GM12878 (cell line): ENCODE measurements around the gene ZBTB32. TPM values are rescaled to one million over a fixed set of nuclear protein-coding genes. Genes with fewer than 3 reads are reported as not detected.
A peak's percentile ranks its signal among the peaks of the same experiment; 100 is the strongest.

Experiments
- BRCA1 ChIP-seq: IDR thresholded peaks from 2 replicates; pipeline ENCODE4 v1.6.1; 2011; ENCODE audit warnings: low read depth, low read length, improper control_type of control experiment
- CHD4 ChIP-seq: fragments of 200-600 bp; sonication (generic); IDR thresholded peaks from 2 replicates; pipeline ENCODE4 v1.6.1; 2016; ENCODE audit warnings: mild to moderate bottlenecking
- CUX1 ChIP-seq: IDR thresholded peaks from 2 replicates; pipeline ENCODE4 v1.6.1; 2012; ENCODE audit warnings: improper control_type of control experiment, low read depth, low read length; ENCODE audit not compliant: insufficient replicate concordance
- DPF2 ChIP-seq: fragments of 450-650 bp; IDR thresholded peaks from 2 replicates; pipeline ENCODE4 v1.6.1; 2017; ENCODE audit warnings: mild to moderate bottlenecking
- E2F4 ChIP-seq: IDR thresholded peaks from 2 replicates; pipeline ENCODE4 v1.6.1; 2012; ENCODE audit warnings: low read depth, low read length, improper control_type of control experiment
- EGR1 ChIP-seq, 2 experiments: IDR thresholded peaks; 1 replicate in 1 of 2; 2 replicates in 1 of 2; pipeline ENCODE4 v1.6.1; 2011 to 2012; ENCODE audit warnings: low read depth in 2 of 2, low read length in 2 of 2, borderline replicate concordance in 1 of 2, mild to moderate bottlenecking in 1 of 2, moderate library complexity in 1 of 2
- HSF1 ChIP-seq: fragments of 150-350 bp; IDR thresholded peaks from 2 replicates; pipeline ENCODE4 v1.6.1; 2014; ENCODE audit warnings: mild to moderate bottlenecking, low read depth, low read length
- KLF5 ChIP-seq: fragments of 450-650 bp; IDR thresholded peaks from 2 replicates; pipeline ENCODE4 v1.6.1; 2014; ENCODE audit warnings: mild to moderate bottlenecking; ENCODE audit not compliant: partially characterized antibody
- RCOR1 ChIP-seq: conservative IDR thresholded peaks from 2 replicates; pipeline ENCODE4 v1.6.1; 2012; ENCODE audit warnings: low read depth, low read length, improper control_type of control experiment
- STAT3 ChIP-seq: IDR thresholded peaks from 2 replicates; pipeline ENCODE4 v1.6.1; 2011; ENCODE audit warnings: low read depth, low read length, improper control_type of control experiment
- TCF12 ChIP-seq: IDR thresholded peaks from 2 replicates; pipeline ENCODE4 v1.6.1; 2011; ENCODE audit warnings: low read depth, mild to moderate bottlenecking, low read length
- ZBED1 ChIP-seq: IDR thresholded peaks from 2 replicates; pipeline ENCODE4 v1.6.1; 2016; ENCODE audit warnings: borderline replicate concordance
- polyA plus RNA-seq, 11 experiments: library from polyadenylated mRNA; depleted of rRNA in 4 of 11; unstranded in 6 of 11; stranded (reverse) in 5 of 11; fragments of >200 nt; fragmentation: Nextera tagmentation in 4 of 11; fragmentation: Illumina TruSeq in 1 of 11; extraction: Ambion mirVana in 4 of 11; extraction: Trizol in 1 of 11; gene quantifications; 1 replicate in 1 of 11; 2 replicates in 10 of 11; pipeline versions ENCODE4 v1.2.1 to v1.2.3, GENCODE V29; 2011 to 2016; ENCODE audit warnings: inconsistent platforms in 2 of 11, missing spikeins in 2 of 11, low read depth in 1 of 11
- total RNA-seq, 4 experiments: library from RNA; depleted of rRNA in 3 of 4; stranded (reverse); fragments of >200 nt in 3 of 4; fragmentation: Illumina TruSeq in 1 of 4; extraction: Trizol in 1 of 4; gene quantifications; 2 replicates each; pipeline versions ENCODE4 v1.2.1 to v1.2.3, GENCODE V29; 2013 to 2021
- TF ChIP-seq, protein P1 (sequence below): fragments of 450-650 bp; IDR thresholded peaks from 2 replicates; pipeline ENCODE4 v1.6.1; 2017; ENCODE audit warnings: mild to moderate bottlenecking
- TF ChIP-seq, protein P2 (sequence below): IDR thresholded peaks from 2 replicates; pipeline ENCODE4 v1.6.1; 2012; ENCODE audit warnings: mild to moderate bottlenecking, low read depth, low read length

ZBTB32 gene
- total and polyA plus RNA-seq, 10 of the 15 experiments (the other 5 are each of a cell fraction or from before 2014, with no cell fraction given): 1.0 to 46.7 (median 16.0) TPM

- TF ChIP-seq HSF1 (no peak), STAT3 (no peak), CUX1 (no peak), ZBED1 (peak; percentile 64; the same call in 1 of the 2 replicates), TCF12 (peak; percentile 87), KLF5 (peak; percentile 76), EGR1 (IDR thresholded peaks at IDR 0.05; ENCODE audit: borderline replicate concordance in 1 of 2, low read depth in 2 of 2, low read length in 2 of 2) (peak; percentile 34 to 97), BRCA1 (no peak), CHD4 (0 out of 2 replicates have a peak, but pooled peaks have one; percentile 28), E2F4 (no peak), RCOR1 (no peak), DPF2 (peak; percentile 94)
- TF ChIP-seq, protein P1, sequence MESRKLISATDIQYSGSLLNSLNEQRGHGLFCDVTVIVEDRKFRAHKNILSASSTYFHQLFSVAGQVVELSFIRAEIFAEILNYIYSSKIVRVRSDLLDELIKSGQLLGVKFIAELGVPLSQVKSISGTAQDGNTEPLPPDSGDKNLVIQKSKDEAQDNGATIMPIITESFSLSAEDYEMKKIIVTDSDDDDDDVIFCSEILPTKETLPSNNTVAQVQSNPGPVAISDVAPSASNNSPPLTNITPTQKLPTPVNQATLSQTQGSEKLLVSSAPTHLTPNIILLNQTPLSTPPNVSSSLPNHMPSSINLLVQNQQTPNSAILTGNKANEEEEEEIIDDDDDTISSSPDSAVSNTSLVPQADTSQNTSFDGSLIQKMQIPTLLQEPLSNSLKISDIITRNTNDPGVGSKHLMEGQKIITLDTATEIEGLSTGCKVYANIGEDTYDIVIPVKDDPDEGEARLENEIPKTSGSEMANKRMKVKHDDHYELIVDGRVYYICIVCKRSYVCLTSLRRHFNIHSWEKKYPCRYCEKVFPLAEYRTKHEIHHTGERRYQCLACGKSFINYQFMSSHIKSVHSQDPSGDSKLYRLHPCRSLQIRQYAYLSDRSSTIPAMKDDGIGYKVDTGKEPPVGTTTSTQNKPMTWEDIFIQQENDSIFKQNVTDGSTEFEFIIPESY: no peak
- TF ChIP-seq, protein P2, sequence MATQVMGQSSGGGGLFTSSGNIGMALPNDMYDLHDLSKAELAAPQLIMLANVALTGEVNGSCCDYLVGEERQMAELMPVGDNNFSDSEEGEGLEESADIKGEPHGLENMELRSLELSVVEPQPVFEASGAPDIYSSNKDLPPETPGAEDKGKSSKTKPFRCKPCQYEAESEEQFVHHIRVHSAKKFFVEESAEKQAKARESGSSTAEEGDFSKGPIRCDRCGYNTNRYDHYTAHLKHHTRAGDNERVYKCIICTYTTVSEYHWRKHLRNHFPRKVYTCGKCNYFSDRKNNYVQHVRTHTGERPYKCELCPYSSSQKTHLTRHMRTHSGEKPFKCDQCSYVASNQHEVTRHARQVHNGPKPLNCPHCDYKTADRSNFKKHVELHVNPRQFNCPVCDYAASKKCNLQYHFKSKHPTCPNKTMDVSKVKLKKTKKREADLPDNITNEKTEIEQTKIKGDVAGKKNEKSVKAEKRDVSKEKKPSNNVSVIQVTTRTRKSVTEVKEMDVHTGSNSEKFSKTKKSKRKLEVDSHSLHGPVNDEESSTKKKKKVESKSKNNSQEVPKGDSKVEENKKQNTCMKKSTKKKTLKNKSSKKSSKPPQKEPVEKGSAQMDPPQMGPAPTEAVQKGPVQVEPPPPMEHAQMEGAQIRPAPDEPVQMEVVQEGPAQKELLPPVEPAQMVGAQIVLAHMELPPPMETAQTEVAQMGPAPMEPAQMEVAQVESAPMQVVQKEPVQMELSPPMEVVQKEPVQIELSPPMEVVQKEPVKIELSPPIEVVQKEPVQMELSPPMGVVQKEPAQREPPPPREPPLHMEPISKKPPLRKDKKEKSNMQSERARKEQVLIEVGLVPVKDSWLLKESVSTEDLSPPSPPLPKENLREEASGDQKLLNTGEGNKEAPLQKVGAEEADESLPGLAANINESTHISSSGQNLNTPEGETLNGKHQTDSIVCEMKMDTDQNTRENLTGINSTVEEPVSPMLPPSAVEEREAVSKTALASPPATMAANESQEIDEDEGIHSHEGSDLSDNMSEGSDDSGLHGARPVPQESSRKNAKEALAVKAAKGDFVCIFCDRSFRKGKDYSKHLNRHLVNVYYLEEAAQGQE: no peak
These were observed 37.9 kb downstream of the ZBTB32 start, which contains the start of gene IGFLR1 (continued) for GRCh38 chr19:35742121-35742724.
